K562 (cell line): Measurements from ENCODE around the gene UBE2L6. TPM values are rescaled to one million over a fixed set of nuclear protein-coding genes. Genes with fewer than 3 reads are reported as not detected.

Source experiments
- CEBPB ChIP-seq: fragments of 450-650 bp; IDR thresholded peaks from 2 replicates; pipeline ENCODE4 v1.6.1; 2016; ENCODE audit warnings: missing genetic modification characterization, missing compliant biosample characterization
- HCFC1 ChIP-seq: IDR thresholded peaks from 2 replicates; pipeline ENCODE4 v1.6.1; 2012; ENCODE audit warnings: low read depth, low read length, improper control_type of control experiment
- MAFG ChIP-seq: fragments of 450-650 bp; conservative IDR thresholded peaks from 2 replicates; pipeline ENCODE4 v1.6.1; 2016; ENCODE audit warnings: missing genetic modification characterization, missing compliant biosample characterization
- MCM3 ChIP-seq: fragments of 450-650 bp; IDR thresholded peaks from 2 replicates; pipeline ENCODE4 v1.6.1; 2016
- NCOA2 ChIP-seq, 2 experiments: fragments of 450-650 bp; IDR thresholded peaks; 2 replicates each; pipeline ENCODE4 v1.6.1; 2018; ENCODE audit warnings: mild to moderate bottlenecking in 2 of 2, moderate library complexity in 1 of 2; ENCODE audit not compliant: partially characterized antibody in 2 of 2
- NR2C1 ChIP-seq, 2 experiments: fragments of 450-650 bp; IDR thresholded peaks; 2 replicates each; pipeline ENCODE4 v1.6.1; 2017; ENCODE audit warnings: mild to moderate bottlenecking in 2 of 2, antibody characterized with exemption in 1 of 2, inconsistent platforms in 1 of 2, missing compliant biosample characterization in 1 of 2, missing genetic modification characterization in 1 of 2
- SRSF9 ChIP-seq: fragments of 200-400 bp; formaldehyde crosslinking; IDR thresholded peaks from 2 replicates; pipeline ENCODE4 v1.6.1; 2017; ENCODE audit warnings: low read depth, low read length, borderline replicate concordance
- TSC22D4 ChIP-seq: fragments of 450-650 bp; IDR thresholded peaks from 2 replicates; pipeline ENCODE4 v1.6.1; 2016; ENCODE audit warnings: missing genetic modification characterization, missing biosample characterization, control low read depth
- U2AF1 ChIP-seq: fragments of 200-400 bp; formaldehyde crosslinking; optimal IDR thresholded peaks from 2 replicates; pipeline ENCODE3; 2017; ENCODE audit warnings: mild to moderate bottlenecking, low read depth, low read length, moderate library complexity
- YBX1 ChIP-seq: fragments of 450-650 bp; IDR thresholded peaks from 2 replicates; pipeline ENCODE4 v1.7.1; 2016; ENCODE audit warnings: mild to moderate bottlenecking
- ZNF444 ChIP-seq: fragments of 250-450 bp; sonication (Bioruptor Pico); IDR thresholded peaks from 2 replicates; pipeline ENCODE4 v1.4.0; 2020; ENCODE audit warnings: mild to moderate bottlenecking, moderate library complexity
- ZNF561 ChIP-seq: fragments of 450-650 bp; formaldehyde crosslinking; conservative IDR thresholded peaks from 2 replicates; pipeline ENCODE4 v1.4.0; 2020; ENCODE audit warnings: mild to moderate bottlenecking, moderate library complexity
- polyA plus RNA-seq, 8 experiments: library from polyadenylated mRNA; depleted of rRNA in 4 of 8; stranded (reverse) in 5 of 8; unstranded in 3 of 8; fragments of >200 nt; fragmentation: Nextera tagmentation in 2 of 8; fragmentation: Illumina TruSeq in 1 of 8; extraction: Ambion mirVana in 2 of 8; extraction: Trizol in 1 of 8; gene quantifications; 2 replicates each; pipeline versions ENCODE4 v1.2.1 to v1.2.3, GENCODE V29; 2011 to 2014; ENCODE audit warnings: inconsistent platforms in 1 of 8, missing spikeins in 1 of 8
- total RNA-seq, 7 experiments: library from RNA; depleted of rRNA in 6 of 7; stranded (reverse); fragments of >200 nt in 6 of 7; fragmentation: Illumina TruSeq in 2 of 7; extraction: Trizol in 2 of 7; gene quantifications; 2 replicates each; pipeline versions ENCODE4 v1.2.1 to v1.2.3, GENCODE V29; 2011 to 2021; ENCODE audit warnings: low replicate concordance in 1 of 7
- TF ChIP-seq, protein P1 (sequence below): fragments of 450-650 bp; IDR thresholded peaks from 2 replicates; pipeline ENCODE4 v1.7.1; 2018; ENCODE audit warnings: mild to moderate bottlenecking, low read depth; ENCODE audit not compliant: partially characterized antibody
- TF ChIP-seq, protein P2 (sequence below): IDR thresholded peaks from 2 replicates; pipeline ENCODE4 v1.6.1; 2011; ENCODE audit not compliant: insufficient read length; ENCODE audit errors: extremely low read depth
- TF ChIP-seq, protein P3 (sequence below): fragments of 250-450 bp; sonication (Bioruptor Pico); IDR thresholded peaks from 2 replicates; pipeline ENCODE4 v1.4.0; 2020
- TF ChIP-seq, protein P4 (sequence below): fragments of 250-450 bp; sonication (Bioruptor Pico); IDR thresholded peaks from 2 replicates; pipeline ENCODE4 v1.4.0; 2020; ENCODE audit warnings: mild to moderate bottlenecking, moderate library complexity, borderline replicate concordance
- TF ChIP-seq, protein P5 (sequence below): fragments of 150-350 bp; conservative IDR thresholded peaks from 2 replicates; pipeline ENCODE4 v1.6.1; 2014; ENCODE audit warnings: low read length

The UBE2L6 gene
- total and polyA plus RNA-seq, 9 of the 15 experiments (the other 6 are each of a cell fraction or from before 2014, with no cell fraction given), result 5.9 to 24.9 (median 9.7) TPM

DNA sequence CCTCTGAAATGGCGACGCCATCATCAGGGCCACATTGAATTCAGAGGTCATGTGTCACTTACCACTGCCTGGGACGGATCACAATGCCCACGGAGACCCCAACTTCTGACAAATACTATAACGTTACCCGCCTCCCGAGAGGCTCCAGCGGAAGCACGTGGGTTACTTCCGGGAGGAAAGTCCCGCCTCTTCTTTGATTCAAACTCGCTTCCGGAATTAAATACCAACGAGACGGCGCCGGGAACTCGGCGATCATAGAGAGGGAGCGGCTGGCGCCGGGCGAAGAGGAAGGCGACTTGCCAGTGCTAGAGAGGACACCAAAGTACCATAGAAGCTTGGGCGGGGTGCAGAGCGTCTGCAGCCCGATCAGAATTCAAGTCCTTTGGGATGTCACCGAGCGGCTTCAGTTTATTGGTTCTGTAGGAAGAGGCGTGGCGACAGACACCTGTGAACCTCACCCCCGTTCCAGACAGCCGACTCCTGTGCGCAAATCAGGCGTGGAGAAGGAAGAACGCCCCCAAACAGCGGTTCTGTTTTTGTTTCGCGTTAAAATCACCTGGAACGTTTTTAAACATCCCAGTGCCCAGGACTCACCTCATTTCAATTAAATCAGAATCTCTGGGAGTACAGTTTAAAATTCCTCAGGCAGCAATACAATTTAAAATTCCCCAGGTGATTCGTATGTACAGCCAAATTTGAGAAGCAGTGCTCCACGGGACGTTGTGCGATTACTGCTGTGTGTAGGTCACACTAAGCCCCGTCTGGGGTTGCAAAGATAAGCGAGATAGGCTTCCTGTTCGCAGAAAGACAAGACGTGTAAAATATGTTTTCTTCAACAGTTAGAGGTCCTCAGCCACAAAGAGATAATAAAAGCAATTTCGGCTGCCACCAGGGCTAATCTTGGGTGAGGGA is 36.6 kb downstream of the UBE2L6 start, which contains the start of gene TIMM10 (continued):
- TF ChIP-seq SRSF9, result no peak
- TF ChIP-seq, protein P1, sequence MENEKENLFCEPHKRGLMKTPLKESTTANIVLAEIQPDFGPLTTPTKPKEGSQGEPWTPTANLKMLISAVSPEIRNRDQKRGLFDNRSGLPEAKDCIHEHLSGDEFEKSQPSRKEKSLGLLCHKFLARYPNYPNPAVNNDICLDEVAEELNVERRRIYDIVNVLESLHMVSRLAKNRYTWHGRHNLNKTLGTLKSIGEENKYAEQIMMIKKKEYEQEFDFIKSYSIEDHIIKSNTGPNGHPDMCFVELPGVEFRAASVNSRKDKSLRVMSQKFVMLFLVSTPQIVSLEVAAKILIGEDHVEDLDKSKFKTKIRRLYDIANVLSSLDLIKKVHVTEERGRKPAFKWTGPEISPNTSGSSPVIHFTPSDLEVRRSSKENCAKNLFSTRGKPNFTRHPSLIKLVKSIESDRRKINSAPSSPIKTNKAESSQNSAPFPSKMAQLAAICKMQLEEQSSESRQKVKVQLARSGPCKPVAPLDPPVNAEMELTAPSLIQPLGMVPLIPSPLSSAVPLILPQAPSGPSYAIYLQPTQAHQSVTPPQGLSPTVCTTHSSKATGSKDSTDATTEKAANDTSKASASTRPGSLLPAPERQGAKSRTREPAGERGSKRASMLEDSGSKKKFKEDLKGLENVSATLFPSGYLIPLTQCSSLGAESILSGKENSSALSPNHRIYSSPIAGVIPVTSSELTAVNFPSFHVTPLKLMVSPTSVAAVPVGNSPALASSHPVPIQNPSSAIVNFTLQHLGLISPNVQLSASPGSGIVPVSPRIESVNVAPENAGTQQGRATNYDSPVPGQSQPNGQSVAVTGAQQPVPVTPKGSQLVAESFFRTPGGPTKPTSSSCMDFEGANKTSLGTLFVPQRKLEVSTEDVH, result peak; percentile 96
- TF ChIP-seq, protein P2, sequence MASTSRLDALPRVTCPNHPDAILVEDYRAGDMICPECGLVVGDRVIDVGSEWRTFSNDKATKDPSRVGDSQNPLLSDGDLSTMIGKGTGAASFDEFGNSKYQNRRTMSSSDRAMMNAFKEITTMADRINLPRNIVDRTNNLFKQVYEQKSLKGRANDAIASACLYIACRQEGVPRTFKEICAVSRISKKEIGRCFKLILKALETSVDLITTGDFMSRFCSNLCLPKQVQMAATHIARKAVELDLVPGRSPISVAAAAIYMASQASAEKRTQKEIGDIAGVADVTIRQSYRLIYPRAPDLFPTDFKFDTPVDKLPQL, result no peak
- TF ChIP-seq MCM3, result no peak
- TF ChIP-seq ZNF444, result no peak
- no peak for TF ChIP-seq MAFG (tag)
- TF ChIP-seq CEBPB, result no peak
- TF ChIP-seq, protein P3, sequence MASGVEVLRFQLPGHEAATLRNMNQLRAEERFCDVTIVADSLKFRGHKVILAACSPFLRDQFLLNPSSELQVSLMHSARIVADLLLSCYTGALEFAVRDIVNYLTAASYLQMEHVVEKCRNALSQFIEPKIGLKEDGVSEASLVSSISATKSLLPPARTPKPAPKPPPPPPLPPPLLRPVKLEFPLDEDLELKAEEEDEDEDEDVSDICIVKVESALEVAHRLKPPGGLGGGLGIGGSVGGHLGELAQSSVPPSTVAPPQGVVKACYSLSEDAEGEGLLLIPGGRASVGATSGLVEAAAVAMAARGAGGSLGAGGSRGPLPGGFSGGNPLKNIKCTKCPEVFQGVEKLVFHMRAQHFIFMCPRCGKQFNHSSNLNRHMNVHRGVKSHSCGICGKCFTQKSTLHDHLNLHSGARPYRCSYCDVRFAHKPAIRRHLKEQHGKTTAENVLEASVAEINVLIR (CRISPR knock-in tag), result no peak
- TF ChIP-seq YBX1, result no peak
- TF ChIP-seq U2AF1, result no peak
- TF ChIP-seq HCFC1, result peak; percentile 76
- no peak for TF ChIP-seq ZNF561 (CRISPR knock-in tag)
- no peak for TF ChIP-seq TSC22D4 (tag)
- TF ChIP-seq NCOA2 (IDR thresholded peaks at IDR 0.05; ENCODE audit: partially characterized antibody in 2 of 2), result no peak
- TF ChIP-seq, protein P4, sequence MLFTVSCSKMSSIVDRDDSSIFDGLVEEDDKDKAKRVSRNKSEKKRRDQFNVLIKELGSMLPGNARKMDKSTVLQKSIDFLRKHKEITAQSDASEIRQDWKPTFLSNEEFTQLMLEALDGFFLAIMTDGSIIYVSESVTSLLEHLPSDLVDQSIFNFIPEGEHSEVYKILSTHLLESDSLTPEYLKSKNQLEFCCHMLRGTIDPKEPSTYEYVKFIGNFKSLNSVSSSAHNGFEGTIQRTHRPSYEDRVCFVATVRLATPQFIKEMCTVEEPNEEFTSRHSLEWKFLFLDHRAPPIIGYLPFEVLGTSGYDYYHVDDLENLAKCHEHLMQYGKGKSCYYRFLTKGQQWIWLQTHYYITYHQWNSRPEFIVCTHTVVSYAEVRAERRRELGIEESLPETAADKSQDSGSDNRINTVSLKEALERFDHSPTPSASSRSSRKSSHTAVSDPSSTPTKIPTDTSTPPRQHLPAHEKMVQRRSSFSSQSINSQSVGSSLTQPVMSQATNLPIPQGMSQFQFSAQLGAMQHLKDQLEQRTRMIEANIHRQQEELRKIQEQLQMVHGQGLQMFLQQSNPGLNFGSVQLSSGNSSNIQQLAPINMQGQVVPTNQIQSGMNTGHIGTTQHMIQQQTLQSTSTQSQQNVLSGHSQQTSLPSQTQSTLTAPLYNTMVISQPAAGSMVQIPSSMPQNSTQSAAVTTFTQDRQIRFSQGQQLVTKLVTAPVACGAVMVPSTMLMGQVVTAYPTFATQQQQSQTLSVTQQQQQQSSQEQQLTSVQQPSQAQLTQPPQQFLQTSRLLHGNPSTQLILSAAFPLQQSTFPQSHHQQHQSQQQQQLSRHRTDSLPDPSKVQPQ (CRISPR knock-in tag), result no peak
- TF ChIP-seq NR2C1 (IDR thresholded peaks at IDR 0.05), result peak; percentile 82; the same call in 1 of the 2 replicates
- TF ChIP-seq NR2C1 (tag; IDR thresholded peaks at IDR 0.05), result peak; percentile 43
- TF ChIP-seq, protein P5, sequence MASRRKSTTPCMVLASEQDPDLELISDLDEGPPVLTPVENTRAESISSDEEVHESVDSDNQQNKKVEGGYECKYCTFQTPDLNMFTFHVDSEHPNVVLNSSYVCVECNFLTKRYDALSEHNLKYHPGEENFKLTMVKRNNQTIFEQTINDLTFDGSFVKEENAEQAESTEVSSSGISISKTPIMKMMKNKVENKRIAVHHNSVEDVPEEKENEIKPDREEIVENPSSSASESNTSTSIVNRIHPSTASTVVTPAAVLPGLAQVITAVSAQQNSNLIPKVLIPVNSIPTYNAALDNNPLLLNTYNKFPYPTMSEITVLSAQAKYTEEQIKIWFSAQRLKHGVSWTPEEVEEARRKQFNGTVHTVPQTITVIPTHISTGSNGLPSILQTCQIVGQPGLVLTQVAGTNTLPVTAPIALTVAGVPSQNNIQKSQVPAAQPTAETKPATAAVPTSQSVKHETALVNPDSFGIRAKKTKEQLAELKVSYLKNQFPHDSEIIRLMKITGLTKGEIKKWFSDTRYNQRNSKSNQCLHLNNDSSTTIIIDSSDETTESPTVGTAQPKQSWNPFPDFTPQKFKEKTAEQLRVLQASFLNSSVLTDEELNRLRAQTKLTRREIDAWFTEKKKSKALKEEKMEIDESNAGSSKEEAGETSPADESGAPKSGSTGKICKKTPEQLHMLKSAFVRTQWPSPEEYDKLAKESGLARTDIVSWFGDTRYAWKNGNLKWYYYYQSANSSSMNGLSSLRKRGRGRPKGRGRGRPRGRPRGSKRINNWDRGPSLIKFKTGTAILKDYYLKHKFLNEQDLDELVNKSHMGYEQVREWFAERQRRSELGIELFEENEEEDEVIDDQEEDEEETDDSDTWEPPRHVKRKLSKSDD, result no peak
